HG02884 (cell line): ENCODE results near the gene RBM7.
A peak's percentile ranks its signal among the peaks of the same experiment; 100 is the strongest.

Source experiments
- ATAC-seq: cut with Tn5 transposase; IDR thresholded peaks from one replicate; pipeline ENCODE4 v1.9.1; 2021; ENCODE audit warnings: mild to moderate bottlenecking, moderate library complexity; ENCODE audit not compliant: unreplicated experiment

RBM7 gene, protein sequence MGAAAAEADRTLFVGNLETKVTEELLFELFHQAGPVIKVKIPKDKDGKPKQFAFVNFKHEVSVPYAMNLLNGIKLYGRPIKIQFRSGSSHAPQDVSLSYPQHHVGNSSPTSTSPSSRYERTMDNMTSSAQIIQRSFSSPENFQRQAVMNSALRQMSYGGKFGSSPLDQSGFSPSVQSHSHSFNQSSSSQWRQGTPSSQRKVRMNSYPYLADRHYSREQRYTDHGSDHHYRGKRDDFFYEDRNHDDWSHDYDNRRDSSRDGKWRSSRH

DNA sequence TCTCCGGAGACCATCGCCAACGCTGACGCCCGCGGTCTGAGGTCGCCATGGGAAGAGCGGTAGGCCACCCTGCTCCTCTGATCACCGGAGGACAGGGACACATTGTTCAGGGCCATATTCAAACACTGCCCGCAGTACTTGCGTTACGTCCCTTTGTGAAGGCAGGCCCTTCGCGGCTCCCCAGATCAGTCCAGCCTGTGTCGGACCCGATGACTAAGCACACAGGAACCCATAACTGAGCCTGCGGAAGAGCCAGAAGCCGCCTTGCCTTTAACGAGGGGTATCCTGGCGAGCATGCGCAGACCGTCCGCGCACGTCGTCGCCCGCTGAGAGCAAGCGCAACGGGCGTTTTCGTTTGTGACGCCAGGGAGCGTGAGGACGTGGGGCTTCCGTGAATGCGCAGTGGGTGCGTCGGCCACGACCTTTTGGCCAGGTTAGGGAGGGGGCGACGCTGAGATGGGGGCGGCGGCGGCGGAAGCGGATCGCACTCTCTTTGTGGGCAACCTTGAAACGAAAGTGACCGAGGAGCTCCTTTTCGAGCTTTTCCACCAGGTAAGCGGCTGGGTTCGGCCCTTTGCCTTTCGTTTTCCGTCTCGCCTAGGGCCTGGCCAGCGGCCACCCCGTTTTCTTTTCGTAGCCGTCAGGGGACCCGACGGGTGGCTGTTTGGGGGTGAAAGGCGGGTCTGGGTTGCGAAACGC, at the start of gene RBM7, which contains the start of gene C11orf71:
TSS of gene RBM7 (plus strand) at position 451 of the 699 bp plus-strand sequence. CDS start at position 457, 6 bp downstream.
TSS of gene C11orf71 (minus strand) at position 296 of the 699 bp plus-strand sequence. CDS start at position 116, 180 bp downstream.
- ATAC-seq: peak; percentile 92

DNA sequence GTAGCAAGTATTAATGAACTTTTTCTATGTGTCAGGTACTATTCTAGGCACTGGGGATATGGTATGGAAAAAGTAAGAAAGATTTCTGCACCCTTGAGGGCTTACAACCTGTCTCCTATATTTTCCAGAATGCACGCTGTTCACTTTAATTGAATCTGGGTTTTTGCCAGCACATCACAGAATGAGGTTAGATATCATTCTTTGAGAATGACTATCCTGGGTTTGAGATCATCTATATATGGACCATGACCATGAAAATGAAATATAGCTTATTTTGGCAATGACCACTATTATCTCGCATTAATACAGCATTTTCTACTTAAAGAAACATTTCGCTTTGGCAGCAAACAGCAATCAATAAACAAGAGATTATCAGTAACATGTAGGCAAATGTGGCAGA, 47.0 kb upstream of the RBM7 start:
- no peak for ATAC-seq

DNA sequence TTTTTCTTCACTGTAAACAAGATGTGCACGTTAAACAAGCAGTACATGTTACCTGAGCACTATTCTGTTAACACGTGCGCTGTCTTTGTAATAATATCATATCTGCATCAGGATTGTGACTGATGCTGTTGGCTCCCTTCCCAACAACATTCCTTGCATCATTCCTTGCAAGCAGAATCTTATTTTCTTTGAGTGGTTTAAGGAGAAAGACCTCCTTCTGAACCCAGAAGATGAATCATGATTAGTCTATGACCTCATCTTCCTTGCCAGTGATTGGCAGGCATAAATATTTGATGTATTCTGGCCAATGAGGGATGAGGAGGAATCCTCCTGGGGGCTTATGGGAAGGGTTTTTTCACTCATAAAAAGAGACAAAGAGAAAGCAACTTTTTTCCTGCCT, 46.4 kb upstream of the RBM7 start:
- ATAC-seq: no peak

DNA sequence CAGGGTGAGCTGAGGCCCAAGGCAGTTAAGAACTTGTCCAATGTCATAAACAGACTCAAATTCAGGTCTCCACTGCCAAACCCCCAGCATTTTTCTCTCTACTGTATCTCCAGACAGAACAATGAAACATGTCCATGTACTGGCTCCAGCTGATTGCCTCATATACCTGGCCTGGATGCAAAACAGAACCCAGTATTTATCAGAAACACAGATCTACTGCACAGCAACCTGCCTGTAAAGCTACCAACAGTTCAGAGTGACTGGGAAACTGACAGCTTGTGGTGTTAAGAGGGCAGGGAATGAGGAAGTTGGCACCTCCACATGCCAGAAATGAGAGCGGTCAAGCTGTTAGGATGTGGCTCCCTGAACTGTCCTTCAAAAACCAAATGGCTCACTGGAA, 41.8 kb upstream of the RBM7 start:
- ATAC-seq: no peak

DNA sequence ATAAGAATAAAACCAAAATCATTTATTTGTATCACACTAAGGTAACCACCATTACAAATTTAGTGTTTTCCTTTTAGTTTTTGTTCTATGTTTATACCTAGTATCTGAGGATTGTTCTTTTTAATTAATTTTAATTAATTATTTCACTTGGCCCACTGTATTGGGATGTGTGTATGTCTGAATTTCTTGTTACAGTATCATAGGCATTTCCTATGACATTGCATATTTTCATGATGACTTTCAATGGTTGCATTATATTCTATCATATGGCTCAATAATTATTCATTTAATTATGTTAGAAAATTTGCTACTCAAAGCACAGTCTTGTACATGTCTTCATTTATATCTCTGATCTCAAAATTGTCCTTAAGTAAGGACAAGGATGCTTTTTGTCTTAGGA, 41.1 kb upstream of the RBM7 start:
- no peak for ATAC-seq

DNA sequence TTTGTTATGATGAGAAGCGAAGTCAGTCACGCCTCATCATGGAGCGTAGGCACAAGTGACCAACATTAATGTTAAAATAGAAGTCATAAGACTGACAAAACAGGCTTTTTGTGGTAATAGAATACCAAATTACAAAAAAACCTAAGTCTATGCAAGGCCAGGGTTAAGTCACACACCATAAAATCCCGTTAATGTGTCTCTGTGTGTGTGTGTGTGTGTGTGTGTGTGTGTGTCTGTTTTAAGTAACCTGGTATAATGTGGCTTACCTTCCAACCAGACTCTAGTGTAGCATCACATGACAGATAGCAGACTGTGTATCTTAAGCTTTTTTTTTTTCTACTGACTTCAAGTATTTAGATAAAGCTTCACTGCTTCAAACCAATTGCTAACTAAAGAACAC, 38.1 kb upstream of the RBM7 start:
- ATAC-seq: no peak

DNA sequence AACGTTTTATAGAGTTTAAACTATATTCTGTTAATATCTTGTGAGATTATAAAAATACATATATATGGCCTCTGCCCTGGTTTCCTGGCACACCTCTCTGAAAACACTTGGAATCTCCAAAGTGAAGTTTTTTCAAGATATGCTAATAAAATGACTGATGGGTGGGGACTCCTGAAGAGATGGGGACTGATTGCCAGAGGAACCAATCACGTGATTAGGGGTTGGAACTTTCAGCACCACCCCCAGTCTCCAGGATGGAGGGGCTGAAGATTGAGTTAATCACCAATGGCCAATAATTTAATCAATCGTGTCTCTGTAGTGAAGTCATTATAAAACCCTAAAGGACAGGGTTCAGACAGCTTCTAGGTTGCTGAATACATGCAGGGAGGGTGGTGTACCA, 37.5 kb upstream of the RBM7 start:
- ATAC-seq: no peak

DNA sequence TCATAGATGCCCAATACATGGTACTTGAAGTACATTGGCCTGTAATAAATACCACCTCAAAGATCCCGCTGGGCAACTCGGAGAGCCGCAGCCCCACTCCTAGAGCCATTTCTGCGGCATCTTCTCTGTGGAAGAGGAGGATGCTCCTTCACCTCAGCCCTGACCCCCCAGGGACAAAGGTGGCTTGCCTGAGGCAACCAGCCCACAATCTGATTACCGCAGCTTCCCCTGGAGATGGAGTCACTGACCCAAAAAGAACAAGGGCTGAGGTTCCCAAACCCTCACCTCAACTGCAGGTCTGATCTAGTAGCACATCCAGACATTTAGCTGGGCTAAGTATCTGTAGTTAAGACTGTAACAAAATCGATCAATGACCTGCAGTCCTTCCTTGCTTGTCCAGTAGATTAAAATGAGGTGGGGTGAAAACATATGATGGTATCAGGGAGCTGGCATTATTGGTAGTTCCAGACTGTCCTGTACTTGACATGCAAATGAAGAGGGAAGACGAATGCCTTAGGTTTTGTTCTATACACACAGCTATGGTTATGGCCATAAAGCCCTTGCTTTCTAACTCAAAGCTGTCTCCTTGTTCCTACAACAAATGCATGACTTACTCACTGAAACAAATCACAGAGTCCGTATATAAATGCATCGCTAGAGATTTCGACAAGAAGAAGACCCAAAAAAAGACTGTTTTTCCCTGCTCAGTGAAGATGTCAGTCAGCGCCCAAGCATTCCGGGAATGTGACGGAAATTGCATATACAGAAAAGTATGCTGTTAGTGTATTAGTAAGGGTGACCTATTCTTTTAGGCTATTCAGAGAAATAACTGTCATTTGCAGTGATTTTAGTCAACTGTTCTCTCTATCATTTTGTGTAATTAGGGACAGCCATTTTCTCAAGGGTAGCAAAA, 33.9 kb upstream of the RBM7 start:
- ATAC-seq: no peak

DNA sequence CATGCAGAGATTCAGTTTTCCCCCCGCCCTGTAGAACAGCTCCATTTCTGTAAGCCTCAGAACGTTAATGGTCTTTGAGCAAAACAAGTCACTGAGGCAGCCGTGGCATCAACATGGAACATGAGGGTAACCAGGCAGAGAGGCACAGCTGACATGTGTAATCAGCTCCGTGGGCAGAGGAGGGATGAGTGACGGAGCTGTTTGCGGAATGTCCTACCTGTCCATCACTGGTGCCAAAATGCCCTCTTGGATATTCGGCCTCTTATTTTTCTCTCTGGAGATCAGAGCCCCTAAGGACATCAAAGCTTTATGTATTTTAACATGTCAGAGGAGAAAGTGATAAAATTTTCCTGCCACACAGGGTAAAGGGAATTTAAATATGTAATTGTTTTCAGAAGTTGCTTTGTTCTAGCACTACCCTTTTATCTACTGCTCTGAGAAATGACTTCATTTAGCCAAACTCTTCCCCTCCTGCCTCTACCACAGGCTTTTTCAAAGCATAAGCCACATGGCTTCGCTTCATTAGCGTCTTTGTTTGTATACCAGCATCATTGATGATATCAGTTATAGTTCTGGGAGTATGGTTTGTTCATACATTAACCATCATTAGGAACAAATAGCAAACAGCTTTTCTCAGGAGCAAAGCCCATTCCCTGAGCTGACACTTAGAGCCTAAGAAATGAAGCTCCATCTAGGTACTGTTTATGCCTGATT, 33.1 kb upstream of the RBM7 start:
- ATAC-seq: no peak

DNA sequence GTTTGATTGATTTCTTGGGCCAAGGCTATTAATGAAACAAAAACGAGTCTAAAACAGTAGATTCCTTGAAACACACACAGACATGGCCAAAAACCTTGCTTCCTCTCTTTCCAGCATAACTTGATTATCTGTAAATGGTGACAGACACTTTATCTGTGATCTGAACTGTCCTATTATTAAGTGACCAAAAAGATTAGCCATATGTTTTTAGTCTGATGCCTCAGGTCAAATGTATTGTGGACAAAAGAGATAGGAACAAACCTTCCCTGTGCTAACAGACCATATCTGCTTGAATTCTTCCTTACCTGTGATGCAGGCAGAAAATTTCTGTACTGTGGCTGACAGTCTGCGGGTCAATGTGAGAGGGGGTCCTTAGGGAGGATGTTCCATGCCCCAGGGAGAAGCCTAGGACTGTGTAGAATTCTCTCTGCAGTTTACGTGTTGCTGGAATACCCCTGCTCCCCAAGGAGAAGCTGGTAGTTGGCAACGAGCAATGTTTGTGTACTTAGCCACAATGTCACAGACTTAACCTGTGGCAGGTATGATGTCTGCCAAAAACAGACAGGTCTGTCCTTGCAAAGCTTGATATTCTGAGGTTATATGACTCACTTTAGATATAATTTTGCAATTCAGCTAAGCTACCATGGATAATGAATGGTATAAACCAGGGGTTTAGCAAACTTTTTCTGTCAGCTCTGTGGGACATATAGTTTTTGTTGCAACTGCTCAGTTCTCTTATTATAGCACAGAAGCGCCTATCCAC, 31.4 kb upstream of the RBM7 start:
- ATAC-seq: no peak

DNA sequence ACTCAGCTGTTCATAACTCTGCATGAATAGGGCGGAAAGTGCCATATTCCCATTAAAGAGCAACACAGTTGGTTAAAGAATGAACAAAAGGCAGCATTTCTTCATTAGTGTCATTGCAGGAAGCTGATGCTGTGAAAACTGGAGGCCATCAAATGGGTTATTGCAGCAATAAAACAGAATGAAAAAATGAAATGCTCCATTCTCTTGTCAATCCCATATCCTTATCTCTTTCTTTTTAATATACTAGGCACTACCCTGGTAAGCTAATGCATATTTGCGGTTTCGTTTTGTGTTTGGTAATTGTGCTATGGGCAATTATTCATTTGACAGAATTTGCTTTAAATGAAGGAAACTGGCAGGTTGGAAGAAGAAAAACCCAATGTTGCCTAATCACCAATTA, 25.4 kb upstream of the RBM7 start:
- ATAC-seq: no peak

DNA sequence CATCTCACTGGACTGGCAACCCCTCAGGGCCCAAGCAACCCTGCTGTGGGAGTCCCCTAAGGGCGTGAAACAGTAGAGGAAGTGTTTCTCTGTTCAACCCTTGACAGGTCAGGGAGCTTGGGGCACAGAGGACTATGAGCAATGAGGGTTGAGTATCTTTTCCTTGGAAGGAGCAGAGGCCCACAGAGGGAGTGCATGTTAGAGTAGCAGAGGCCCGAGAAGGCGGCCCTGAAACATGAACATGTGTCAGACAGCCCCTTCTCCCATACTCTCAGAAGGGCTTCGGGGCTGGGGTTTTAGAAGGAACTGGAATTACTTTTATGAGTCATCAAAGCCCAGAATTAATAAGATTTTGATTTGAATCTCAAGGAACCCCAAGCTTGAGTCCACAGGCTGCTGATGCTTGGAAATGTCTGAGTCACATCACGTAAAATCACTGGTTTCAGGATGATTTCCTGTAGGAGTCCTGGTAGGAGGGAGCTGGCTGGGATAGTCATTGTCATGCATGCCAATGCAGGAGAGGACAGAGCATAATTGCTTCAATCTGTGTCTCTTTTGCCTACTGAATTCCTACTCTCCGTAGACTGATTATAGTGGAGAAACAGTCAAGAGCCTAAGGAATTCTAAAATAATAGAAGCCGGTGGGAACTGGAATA, 22.7 kb upstream of the RBM7 start:
- no peak for ATAC-seq

DNA sequence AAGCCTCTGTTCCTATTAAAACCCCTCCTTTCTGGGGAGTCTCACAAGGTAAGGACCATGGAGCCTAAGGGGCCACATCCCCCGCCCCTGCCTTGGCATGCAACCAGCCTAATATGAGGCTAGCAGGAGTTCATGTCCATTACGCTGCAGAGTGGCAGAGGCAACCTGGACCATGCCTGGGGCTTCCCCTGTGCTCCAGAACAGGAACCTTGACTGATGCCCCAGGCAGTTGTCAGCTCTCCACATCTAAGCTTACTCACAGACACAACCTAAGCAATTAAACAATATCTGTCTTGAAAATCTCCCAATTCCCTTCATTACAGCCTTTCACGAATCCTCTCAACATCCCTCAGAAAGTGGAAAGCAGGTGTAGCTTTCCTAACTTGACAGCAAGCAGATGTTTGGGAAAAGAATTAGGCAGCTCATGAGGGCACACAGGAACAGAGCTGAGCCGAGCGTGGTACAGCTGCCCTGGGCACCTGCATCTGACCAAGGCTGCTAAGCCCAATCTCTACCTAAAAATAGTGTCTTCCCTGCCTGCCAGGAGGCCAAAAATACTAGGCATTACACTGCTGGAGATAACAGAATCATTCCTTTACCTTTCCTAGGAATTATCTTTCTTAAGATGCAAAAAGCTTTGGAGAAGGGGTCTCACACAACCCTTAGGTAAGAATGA, 20.9 kb upstream of the RBM7 start:
- no peak for ATAC-seq

DNA sequence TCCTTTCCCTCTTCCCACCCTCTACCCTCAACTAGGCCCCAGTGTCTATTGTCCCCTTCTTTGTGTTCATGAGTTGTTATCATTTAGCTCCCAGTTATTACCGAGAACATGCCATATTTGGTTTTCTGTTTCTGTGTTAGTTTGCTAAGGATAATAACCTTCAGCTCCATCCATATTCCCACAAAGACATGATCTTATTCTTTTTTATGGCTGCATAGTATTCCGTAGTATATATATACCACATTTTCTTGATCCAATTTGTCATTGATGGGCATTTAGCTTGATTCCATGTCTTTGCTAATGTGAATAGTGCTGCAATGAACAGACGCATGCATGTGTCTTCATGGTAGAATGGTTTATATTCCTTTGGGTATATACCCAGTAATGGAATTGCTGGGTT, 18.0 kb upstream of the RBM7 start:
- ATAC-seq: no peak

DNA sequence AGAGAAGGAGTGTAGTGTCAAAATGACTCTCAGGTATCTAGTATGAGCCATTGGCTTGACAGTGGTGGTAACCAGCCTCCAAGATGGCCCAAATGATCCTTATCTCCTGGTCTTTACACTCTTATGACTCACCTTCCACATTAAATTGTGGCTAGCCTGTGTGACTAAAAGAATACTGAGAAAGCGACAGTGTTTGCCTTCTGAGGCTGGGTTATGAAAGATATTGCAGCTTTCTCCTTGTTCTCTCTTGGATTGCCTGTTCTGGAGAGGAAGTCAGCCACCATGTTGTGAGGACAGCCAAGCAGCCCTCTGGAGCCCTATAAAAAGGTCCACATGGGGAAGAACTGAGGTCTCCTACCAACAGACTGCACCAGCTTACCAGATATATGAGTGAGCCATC, 16.0 kb upstream of the RBM7 start:
- ATAC-seq: no peak

DNA sequence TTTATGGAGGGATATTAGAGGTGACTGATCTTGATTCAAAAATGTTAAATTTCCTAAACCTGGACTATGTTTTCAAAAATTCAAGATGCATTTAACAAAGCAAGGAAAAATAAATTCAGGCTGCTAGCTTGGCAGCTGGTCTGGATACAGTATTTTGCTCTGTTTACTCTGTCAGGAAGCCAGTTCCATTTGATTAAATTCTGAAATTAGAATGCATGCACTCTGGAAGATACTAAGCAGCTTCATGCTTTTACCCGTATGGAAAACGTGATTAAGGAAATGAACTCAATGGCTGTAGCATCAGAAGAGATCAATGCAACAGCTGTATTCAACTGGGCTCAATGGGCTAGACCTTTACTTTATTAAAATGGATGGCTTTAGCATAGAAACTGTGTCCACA, 14.3 kb upstream of the RBM7 start:
- ATAC-seq: no peak

DNA sequence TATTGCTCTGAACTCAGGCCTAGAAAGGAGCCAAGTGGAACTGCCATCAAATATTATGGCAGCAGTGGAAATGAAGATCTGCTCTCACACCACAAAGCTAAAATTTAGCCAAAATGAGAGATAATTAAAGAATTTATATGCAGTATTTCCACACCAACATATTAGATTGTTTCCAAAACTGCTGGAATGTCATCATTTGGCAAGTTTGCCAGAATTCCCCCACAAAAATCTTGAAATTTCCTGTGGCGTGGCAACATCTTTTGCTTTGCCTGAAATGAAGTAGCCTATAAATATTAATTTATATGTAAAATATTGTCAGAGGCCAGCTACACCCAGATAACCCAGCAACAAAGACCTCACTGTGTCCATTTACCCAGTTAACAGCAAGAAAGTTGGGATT, 13.9 kb upstream of the RBM7 start:
- ATAC-seq: no peak

DNA sequence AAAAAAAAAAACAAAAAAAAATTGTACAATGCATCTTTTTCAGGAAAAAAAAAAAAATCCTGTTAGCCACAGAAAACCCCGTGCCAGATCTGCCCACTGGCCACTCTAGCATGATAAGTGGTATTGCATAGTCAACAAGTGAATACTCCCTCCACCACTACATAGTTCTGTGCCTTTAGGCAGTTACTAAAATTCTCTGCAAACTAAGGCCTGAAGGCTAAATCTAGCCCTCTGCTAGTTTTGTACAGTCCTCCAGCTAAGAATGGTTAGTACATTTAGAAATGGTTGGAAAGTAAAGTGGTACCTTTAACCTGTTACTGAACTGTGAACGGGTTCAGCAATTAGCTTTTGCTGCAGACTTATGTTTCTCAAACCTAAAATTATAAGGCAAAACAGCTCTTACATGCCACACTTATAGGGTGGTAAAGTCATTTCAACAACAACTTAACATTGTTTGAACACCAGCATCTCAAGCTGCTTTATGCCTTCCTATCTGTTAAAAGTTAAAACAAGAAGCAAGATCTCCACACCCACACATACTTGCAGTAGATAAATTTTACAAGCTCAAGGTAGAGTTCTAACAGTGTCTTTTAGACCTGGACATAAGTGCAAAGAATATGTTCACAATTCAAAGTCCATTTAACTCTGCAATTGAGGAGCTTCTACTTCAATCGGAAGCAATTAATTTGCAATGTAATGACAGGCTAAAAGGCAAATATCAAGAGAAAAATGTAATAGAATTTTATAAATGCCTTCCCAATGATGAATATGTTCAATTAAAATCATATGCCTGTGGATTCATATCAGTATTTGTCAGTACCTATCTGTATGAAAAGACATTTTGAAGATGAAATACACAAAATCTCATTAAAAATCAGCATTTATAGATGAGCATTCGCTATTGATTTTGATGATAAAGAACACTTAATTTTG, 7.5 kb upstream of the RBM7 start:
- ATAC-seq: no peak
